Subcutaneous adipose tissue (tissue), 4 donors: Measurements from ENCODE around the gene C5. TPM values are rescaled to one million over a fixed set of nuclear protein-coding genes. Genes with fewer than 3 reads are reported as not detected.

Experiments used
- CTCF ChIP-seq: fragments of 450-650 bp; IDR thresholded peaks from one replicate; pipeline ENCODE4 v1.5.1; 2016; ENCODE audit warnings: low read depth, mild to moderate bottlenecking, control low read depth, antibody characterized with exemption, moderate library complexity
- total RNA-seq, 4 donors: library from RNA; depleted of rRNA; stranded (reverse); fragments of >200 nt; gene quantifications; one replicate each; pipeline ENCODE4 v1.1.0, GENCODE V29; 2016

C5 gene
- total RNA-seq, 4 donors from 2014 or later: 13.6 to 23.7 (median 16.5) TPM

GRCh38 chr9:120927269-120928014 is 122.6 kb downstream of the C5 start:
- TF ChIP-seq CTCF: no peak

- TF ChIP-seq CTCF: no peak
Measured at GRCh38 chr9:120926397-120926928, 123.6 kb downstream of the C5 start, which contains the start of gene TRAF1. TSS of gene TRAF1 (minus strand) at chr9:120926796. CDS start at chr9:120926075, 721 bp downstream.

GRCh38 chr9:120925535-120926396 is 124.3 kb downstream of the C5 start:
- no peak for TF ChIP-seq CTCF

GRCh38 chr9:120924698-120925534 is 125.2 kb downstream of the C5 start:
- TF ChIP-seq CTCF: no peak

- no peak for TF ChIP-seq CTCF
Measured at GRCh38 chr9:120923620-120924328, 126.3 kb downstream of the C5 start.

GRCh38 chr9:120922404-120923195 is 127.5 kb downstream of the C5 start:
- no peak for TF ChIP-seq CTCF
